Loucy (cell line): ENCODE data around the gene ALDH3A1.

Experiments used
- H2AFZ ChIP-seq: fragments of 200-600 bp; sonication (generic); 2 replicates; pipeline ENCODE4 v1.6.0; 2016; ENCODE audit warnings: antibody characterized with exemption, mild to moderate bottlenecking, low read length, moderate library complexity
- H3F3A ChIP-seq: fragments of 200-600 bp; 2 replicates; pipeline ENCODE4 v1.6.0; 2016; ENCODE audit warnings: antibody characterized with exemption, low read depth, mild to moderate bottlenecking
- H3K27me3 ChIP-seq: fragments of 200-600 bp; sonication (generic); 2 replicates; pipeline ENCODE4 v1.6.1; 2014; ENCODE audit warnings: low read length, mild to moderate bottlenecking; ENCODE audit not compliant: insufficient read depth, poor library complexity, severe bottlenecking
- H3K36me3 ChIP-seq: fragments of 200-600 bp; sonication (generic); 2 replicates; pipeline ENCODE4 v1.6.1; 2016; ENCODE audit warnings: low read length; ENCODE audit not compliant: insufficient read depth
- H3K4me1 ChIP-seq: fragments of 200-600 bp; sonication (generic); 2 replicates; pipeline ENCODE4 v1.5.1; 2014; ENCODE audit warnings: low read length, mild to moderate bottlenecking; ENCODE audit not compliant: insufficient read depth, poor library complexity, severe bottlenecking
- H3K4me2 ChIP-seq: fragments of 200-600 bp; sonication (generic); 2 replicates; pipeline ENCODE4 v1.6.0; 2014; ENCODE audit warnings: antibody characterized with exemption, low read length, low read depth, mild to moderate bottlenecking; ENCODE audit not compliant: poor library complexity, severe bottlenecking
- H3K4me3 ChIP-seq: fragments of 200-600 bp; sonication (generic); 2 replicates; pipeline ENCODE4 v1.5.1; 2014; ENCODE audit warnings: low read length, mild to moderate bottlenecking, mixed read lengths; ENCODE audit not compliant: poor library complexity, severe bottlenecking
- H3K79me2 ChIP-seq: fragments of 200-600 bp; sonication (generic); 2 replicates; pipeline ENCODE4 v1.6.1; 2014; ENCODE audit warnings: low read length; ENCODE audit not compliant: insufficient read depth
- H3K9ac ChIP-seq: fragments of 200-600 bp; sonication (generic); 2 replicates; pipeline ENCODE4 v1.6.0; 2014; ENCODE audit warnings: mild to moderate bottlenecking, low read depth, low read length, moderate library complexity; ENCODE audit not compliant: poor library complexity, severe bottlenecking
- H3K9me2 ChIP-seq: fragments of 200-600 bp; sonication (generic); replicated peaks from 2 replicates; pipeline ENCODE4 v1.6.1; 2016; ENCODE audit warnings: low read depth, low read length, mixed read lengths
- H3K9me3 ChIP-seq: fragments of 200-600 bp; sonication (generic); 2 replicates; pipeline ENCODE4 v1.6.1; 2014; ENCODE audit warnings: mild to moderate bottlenecking, antibody characterized with exemption, low read length, low read depth; ENCODE audit not compliant: insufficient read depth
- H4K20me1 ChIP-seq: fragments of 200-600 bp; sonication (generic); 2 replicates; pipeline ENCODE4 v1.6.0; 2014; ENCODE audit warnings: antibody characterized with exemption, low read length, mild to moderate bottlenecking; ENCODE audit not compliant: insufficient read depth, poor library complexity, severe bottlenecking
- EZH2phosphoT487 ChIP-seq: fragments of 200-600 bp; IDR thresholded peaks from 2 replicates; pipeline ENCODE4 v1.6.1; 2018; ENCODE audit warnings: antibody characterized with exemption, mild to moderate bottlenecking, moderate library complexity, borderline replicate concordance
- TF ChIP-seq, protein P1 (sequence below): fragments of 200-600 bp; sonication (generic); conservative IDR thresholded peaks from 2 replicates; pipeline ENCODE4 v1.5.1; 2014; ENCODE audit warnings: mild to moderate bottlenecking, antibody characterized with exemption, low read length

ALDH3A1 gene

DNA sequence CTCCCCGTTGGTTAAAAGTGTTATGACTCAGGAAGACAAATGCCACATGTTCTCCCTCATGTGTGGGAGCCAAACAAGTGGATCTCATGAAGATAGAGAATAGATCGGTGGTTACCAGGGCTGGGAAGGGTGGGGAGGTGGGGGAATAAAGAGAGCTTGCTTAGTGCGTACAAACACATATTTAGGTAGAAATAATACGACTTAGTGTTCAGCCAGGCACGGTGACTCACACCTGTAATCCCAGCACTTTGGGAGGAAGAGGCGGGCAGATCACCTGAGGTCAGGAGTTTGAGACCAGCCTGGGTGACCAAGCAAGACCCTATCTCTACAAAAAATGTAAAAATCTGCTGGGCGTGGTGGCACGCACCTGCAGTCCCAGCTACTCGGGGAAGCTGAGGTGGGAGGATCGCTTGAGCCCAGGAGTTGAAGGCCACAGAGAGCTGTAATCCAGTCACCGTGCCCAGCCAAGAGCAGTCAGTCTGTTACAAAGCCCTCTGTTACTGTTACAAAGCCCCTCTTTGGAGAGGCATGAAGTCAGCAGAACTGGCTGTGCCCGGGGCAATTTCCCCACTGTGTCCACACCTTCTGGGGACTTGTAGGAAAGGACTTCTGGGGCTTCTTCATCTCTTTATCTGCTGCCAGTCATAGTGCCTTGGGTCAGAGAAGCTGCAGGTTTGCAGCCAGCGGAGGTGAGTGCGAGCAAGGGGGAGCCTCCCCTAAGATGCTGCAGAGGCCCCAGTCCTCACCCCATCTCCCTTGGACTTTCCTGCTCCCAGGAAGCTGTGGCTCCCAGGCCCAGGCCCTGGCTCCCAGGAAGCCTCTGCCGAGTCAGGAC lies 4.3 kb upstream of the ALDH3A1 start:
- Histone ChIP-seq H3K9me3 (no peaks in the 10 kb centered on the region), H3F3A (no peaks in the 10 kb centered on the region), H2AFZ (no peak overlapping the region), H3K27me3 (no peaks in the 10 kb centered on the region), H3K9ac (no peak overlapping the region), H3K4me3 (no peak overlapping the region), H3K4me1 (no peaks in the 10 kb centered on the region), H3K36me3 (no peaks in the 10 kb centered on the region), H3K9me2 (no peaks in the 10 kb centered on the region), H3K4me2 (no peak overlapping the region), H3K79me2 (no peaks in the 10 kb centered on the region), H4K20me1 (no peaks in the 10 kb centered on the region)
- TF ChIP-seq, protein P1, sequence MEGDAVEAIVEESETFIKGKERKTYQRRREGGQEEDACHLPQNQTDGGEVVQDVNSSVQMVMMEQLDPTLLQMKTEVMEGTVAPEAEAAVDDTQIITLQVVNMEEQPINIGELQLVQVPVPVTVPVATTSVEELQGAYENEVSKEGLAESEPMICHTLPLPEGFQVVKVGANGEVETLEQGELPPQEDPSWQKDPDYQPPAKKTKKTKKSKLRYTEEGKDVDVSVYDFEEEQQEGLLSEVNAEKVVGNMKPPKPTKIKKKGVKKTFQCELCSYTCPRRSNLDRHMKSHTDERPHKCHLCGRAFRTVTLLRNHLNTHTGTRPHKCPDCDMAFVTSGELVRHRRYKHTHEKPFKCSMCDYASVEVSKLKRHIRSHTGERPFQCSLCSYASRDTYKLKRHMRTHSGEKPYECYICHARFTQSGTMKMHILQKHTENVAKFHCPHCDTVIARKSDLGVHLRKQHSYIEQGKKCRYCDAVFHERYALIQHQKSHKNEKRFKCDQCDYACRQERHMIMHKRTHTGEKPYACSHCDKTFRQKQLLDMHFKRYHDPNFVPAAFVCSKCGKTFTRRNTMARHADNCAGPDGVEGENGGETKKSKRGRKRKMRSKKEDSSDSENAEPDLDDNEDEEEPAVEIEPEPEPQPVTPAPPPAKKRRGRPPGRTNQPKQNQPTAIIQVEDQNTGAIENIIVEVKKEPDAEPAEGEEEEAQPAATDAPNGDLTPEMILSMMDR = no peak
- TF ChIP-seq EZH2phosphoT487 = no peak

DNA sequence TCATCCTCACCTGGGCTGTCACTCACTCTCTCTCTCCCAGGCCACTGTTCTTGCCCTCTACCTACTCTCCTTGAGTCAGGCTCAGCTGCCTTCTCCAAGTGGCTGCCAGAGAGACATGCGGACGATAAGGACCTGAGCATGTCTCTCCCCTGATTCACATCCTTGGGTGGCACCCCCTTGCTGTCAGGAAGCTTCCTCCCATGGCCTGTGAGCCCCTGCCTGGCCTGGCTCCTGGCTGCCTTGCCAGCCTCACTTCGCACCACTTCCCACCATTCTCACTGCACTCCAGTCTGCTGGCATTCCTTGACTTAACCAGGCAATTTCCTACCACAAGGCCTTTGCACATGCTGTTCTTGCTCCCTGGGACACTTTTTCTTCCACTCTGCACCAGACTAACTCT lies 2.7 kb upstream of the ALDH3A1 start:
- Histone ChIP-seq H4K20me1 (no peaks in the 10 kb centered on the region), H3K4me3 (no peak overlapping the region), H3K9ac (no peak overlapping the region), H3F3A (no peaks in the 10 kb centered on the region), H2AFZ (no peak overlapping the region), H3K9me2 (no peaks in the 10 kb centered on the region), H3K27me3 (no peaks in the 10 kb centered on the region), H3K36me3 (no peaks in the 10 kb centered on the region), H3K4me2 (no peak overlapping the region), H3K79me2 (no peaks in the 10 kb centered on the region), H3K9me3 (no peaks in the 10 kb centered on the region), H3K4me1 (no peaks in the 10 kb centered on the region)
- TF ChIP-seq, protein P1 = no peak
- TF ChIP-seq EZH2phosphoT487 = no peak

DNA sequence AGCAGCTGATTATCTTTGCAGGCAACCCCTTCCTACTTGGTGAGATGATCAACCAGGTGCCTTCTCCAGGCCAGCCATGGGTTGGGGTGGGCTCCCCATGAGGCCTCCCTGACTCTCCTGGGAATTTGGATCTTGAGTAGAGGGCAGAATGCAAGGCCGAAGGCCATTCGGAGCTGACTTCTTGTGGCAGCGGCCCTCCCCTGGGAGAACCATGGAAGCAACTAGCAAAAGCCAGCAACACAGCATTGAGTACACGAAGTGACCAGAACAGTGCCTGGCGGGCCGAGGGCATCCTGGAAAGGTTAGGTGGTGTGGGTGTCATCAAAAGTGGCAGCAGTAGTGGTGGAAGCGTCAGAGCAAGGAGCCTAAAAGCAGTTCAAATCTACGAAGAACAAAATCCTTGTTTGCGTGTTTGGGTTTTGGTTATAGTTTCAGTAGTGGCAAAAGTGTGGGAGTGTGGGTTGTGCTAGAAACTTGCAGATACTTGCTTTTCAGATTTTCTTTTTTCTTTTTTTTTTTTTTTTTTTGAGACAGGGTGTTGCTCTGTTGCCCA lies 2.0 kb upstream of the ALDH3A1 start:
- Histone ChIP-seq H3K4me1 (no peaks in the 10 kb centered on the region), H3K36me3 (no peaks in the 10 kb centered on the region), H3K79me2 (no peaks in the 10 kb centered on the region), H3F3A (no peaks in the 10 kb centered on the region), H3K4me2 (no peak overlapping the region), H4K20me1 (no peaks in the 10 kb centered on the region), H3K9me3 (no peaks in the 10 kb centered on the region), H2AFZ (no peak overlapping the region), H3K27me3 (no peaks in the 10 kb centered on the region), H3K9ac (no peak overlapping the region), H3K9me2 (no peaks in the 10 kb centered on the region), H3K4me3 (no peak overlapping the region)
- TF ChIP-seq, protein P1 = no peak
- TF ChIP-seq EZH2phosphoT487 = no peak
